Astrocyte (in vitro differentiated cells and primary cell): ENCODE results near the gene EIF4E1B.

Experiments
- EZH2 ChIP-seq: IDR thresholded peaks from 2 replicates; pipeline ENCODE4 v1.6.1; 2012; ENCODE audit warnings: mild to moderate bottlenecking, low read length, inconsistent platforms; ENCODE audit not compliant: insufficient read depth
- TF ChIP-seq, protein P1 (sequence below): IDR thresholded peaks from 2 replicates; pipeline ENCODE4 v1.5.1; 2011; ENCODE audit warnings: low read depth, mild to moderate bottlenecking, inconsistent platforms, low read length, moderate library complexity; ENCODE audit not compliant: insufficient read depth

DNA sequence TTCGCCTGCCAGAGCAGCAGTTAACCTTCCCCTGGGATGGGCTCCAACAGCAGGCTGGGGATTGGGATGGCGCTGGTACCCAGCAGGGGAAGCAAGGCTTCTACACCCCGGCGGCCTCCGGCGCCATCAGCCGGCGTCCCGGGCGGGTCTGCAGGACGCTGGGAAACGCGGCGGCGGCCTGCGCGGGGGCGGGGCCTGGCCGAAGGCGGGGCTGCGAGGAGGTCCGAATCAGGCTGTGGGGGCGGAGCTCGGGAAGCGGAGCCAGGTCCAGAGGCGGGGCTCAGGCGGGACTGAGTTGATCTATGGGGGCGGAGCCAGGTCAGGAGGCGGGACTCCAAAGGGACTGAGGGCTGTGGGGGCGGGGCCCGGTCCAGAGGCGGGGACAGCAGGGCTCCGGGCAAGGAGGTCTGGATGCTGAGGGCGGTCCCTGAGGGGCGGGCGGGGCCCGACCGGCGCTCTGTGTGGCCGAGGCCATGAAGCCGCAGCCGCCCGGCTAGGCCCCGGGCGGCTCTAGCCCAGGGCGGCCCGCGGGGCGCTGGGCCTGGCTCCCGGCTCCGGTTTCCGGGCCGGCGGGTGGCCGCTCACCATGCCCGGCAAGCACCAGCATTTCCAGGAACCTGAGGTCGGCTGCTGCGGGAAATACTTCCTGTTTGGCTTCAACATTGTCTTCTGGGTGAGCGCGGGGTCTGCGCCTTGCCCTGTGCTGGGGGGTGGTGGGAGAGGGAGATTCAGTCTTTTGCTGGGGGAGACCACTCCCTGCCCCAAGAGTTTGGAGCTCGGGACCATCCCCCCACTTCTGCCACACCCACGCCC lies 16.8 kb downstream of the EIF4E1B start, which contains the start of gene TSPAN17:
- TF ChIP-seq, protein P1, sequence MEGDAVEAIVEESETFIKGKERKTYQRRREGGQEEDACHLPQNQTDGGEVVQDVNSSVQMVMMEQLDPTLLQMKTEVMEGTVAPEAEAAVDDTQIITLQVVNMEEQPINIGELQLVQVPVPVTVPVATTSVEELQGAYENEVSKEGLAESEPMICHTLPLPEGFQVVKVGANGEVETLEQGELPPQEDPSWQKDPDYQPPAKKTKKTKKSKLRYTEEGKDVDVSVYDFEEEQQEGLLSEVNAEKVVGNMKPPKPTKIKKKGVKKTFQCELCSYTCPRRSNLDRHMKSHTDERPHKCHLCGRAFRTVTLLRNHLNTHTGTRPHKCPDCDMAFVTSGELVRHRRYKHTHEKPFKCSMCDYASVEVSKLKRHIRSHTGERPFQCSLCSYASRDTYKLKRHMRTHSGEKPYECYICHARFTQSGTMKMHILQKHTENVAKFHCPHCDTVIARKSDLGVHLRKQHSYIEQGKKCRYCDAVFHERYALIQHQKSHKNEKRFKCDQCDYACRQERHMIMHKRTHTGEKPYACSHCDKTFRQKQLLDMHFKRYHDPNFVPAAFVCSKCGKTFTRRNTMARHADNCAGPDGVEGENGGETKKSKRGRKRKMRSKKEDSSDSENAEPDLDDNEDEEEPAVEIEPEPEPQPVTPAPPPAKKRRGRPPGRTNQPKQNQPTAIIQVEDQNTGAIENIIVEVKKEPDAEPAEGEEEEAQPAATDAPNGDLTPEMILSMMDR, result no peak
- TF ChIP-seq EZH2, result no peak
